ENCODE results near the gene MBD3. TPM values are rescaled to one million over a fixed set of nuclear protein-coding genes. Genes with fewer than 3 reads are reported as not detected.
A peak's percentile ranks its signal among the peaks of the same experiment; 100 is the strongest.

MBD3 gene
- total RNA-seq, 1 donor = 78.5 TPM

DNA sequence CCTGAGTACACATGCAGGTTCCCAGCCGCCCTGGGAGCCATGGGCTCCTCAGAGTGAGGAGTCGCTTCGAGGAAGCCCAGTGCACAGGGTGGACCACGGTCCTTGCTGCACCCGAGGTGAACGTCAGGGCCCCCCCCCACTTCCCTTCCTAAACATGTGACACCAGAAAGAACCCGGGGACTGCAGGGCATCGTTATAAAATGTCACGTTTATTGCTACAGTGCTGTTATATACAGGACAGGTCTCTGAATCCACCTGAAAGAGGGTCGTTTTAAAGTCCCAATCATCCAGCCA lies 16.4 kb upstream of the MBD3 start:
- Histone ChIP-seq H3K4me3 (ENCODE audit: insufficient read depth, low read length) (no peak overlapping the region), H2AFZ (ENCODE audit: low read length) (no peak overlapping the region)

DNA sequence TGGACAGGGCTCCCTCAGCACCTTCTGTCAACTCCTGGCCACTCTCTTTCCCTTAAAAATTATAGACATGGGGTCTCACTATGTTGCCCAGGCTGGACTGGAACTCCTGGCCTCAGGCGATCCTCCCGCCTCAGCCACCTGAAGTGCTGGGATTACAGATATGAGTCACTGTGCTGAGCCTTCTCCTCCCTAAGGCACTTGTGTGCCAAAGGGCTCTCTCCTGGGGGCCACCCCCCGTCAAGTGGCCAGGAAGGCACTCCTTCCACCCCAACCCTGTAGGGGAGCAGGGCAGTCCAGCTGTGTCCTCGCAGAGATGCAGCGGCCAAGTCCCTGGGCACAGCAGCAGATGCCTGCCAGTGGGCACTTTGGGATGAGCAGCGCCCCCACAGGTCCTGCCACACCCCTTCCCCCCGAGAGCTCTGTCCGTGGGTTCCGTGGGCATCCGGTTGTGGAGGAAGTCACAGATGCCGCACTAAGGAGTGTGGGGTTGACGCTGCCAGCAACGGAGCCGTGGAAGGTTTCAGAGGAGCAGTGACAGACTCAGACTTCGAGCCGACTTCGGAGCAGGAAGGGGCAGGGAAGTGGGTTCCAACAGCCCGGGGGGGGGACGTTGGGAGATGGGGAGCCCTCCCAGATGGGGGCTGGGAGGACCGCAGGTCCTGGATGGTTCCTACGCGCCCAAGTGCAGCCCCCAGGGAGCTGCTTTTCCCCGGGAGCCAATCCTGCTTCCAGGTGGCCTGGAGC lies 15.9 kb upstream of the MBD3 start:
- no peak overlapping the region for H3K27ac ChIP-seq (ENCODE audit: low read depth, low read length)
- H3K36me3 ChIP-seq (ENCODE audit: insufficient read depth, low read length) = peaks cover 22% of the 10 kb centered on the region
- no peaks in the 10 kb centered on the region for H3K27me3 ChIP-seq (ENCODE audit: insufficient read depth, low read length)
- peaks cover 15% of the 10 kb centered on the region for H3K4me1 ChIP-seq (ENCODE audit: insufficient read depth, low read length)
- TF ChIP-seq, protein P1, sequence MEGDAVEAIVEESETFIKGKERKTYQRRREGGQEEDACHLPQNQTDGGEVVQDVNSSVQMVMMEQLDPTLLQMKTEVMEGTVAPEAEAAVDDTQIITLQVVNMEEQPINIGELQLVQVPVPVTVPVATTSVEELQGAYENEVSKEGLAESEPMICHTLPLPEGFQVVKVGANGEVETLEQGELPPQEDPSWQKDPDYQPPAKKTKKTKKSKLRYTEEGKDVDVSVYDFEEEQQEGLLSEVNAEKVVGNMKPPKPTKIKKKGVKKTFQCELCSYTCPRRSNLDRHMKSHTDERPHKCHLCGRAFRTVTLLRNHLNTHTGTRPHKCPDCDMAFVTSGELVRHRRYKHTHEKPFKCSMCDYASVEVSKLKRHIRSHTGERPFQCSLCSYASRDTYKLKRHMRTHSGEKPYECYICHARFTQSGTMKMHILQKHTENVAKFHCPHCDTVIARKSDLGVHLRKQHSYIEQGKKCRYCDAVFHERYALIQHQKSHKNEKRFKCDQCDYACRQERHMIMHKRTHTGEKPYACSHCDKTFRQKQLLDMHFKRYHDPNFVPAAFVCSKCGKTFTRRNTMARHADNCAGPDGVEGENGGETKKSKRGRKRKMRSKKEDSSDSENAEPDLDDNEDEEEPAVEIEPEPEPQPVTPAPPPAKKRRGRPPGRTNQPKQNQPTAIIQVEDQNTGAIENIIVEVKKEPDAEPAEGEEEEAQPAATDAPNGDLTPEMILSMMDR (IDR thresholded peaks at IDR 0.05; ENCODE audit: extremely low read depth, low read depth, low read length) = no peak
- no peak overlapping the region for H3K4me3 ChIP-seq (ENCODE audit: insufficient read depth, low read length)
- no peak overlapping the region for H2AFZ ChIP-seq (ENCODE audit: low read length)
- H3K79me2 ChIP-seq (ENCODE audit: insufficient read depth, low read length) = peaks cover 17% of the 10 kb centered on the region
- no peak overlapping the region for H3K4me2 ChIP-seq (ENCODE audit: insufficient read depth, low read length)
- H3K9me3 ChIP-seq (ENCODE audit: low read depth, low read length) = no peaks in the 10 kb centered on the region
- DNase-seq (ENCODE audit: insufficient read length, low spot score, missing footprints) = no peak
- peaks cover 3% of the 10 kb centered on the region for H4K20me1 ChIP-seq (ENCODE audit: insufficient read depth, low read length)

More for the DNA sequence above, 16.4 kb upstream of the MBD3 start:
- no peak overlapping the region for H3K4me2 ChIP-seq (ENCODE audit: insufficient read depth, low read length)
- H3K27ac ChIP-seq (ENCODE audit: low read depth, low read length) = no peak overlapping the region
- peaks cover 12% of the 10 kb centered on the region for H3K79me2 ChIP-seq (ENCODE audit: insufficient read depth, low read length)
- H3K4me1 ChIP-seq (ENCODE audit: insufficient read depth, low read length) = peaks cover 14% of the 10 kb centered on the region
- H3K36me3 ChIP-seq (ENCODE audit: insufficient read depth, low read length) = peaks cover 27% of the 10 kb centered on the region
- H3K9me3 ChIP-seq (ENCODE audit: low read depth, low read length) = no peaks in the 10 kb centered on the region
- TF ChIP-seq, protein P1 (IDR thresholded peaks at IDR 0.05; ENCODE audit: extremely low read depth, low read depth, low read length) = no peak
- no peaks in the 10 kb centered on the region for H3K27me3 ChIP-seq (ENCODE audit: insufficient read depth, low read length)
- DNase-seq (ENCODE audit: insufficient read length, low spot score, missing footprints) = no peak
- H4K20me1 ChIP-seq (ENCODE audit: insufficient read depth, low read length) = no peaks in the 10 kb centered on the region

DNA sequence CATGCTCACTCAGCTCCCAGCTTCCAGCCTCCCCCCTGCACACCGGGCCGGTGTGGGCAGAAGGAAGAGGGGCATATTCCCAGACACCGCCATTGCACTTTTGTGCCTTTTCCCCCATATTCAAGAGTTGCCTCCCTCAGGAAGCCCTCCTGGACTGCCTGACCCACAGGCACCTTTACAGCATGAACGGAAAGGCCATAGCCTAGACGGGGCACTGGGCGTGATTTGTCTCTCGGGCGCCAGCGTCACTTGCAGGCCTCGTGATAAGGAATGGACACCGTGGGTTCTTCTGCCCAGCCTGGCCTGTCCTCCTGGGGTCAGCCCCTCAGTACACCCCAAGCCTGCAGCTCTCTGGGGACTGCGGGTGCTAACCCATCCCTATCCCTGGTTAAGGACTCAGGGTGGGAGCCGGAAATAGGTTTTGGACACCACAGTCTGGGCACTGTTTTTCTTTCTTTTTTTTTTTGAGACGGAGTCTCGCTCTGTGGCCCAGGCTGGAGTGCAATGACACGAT lies 13.5 kb upstream of the MBD3 start:
- Histone ChIP-seq H3K36me3 (ENCODE audit: insufficient read depth, low read length) (peaks cover 2% of the 10 kb centered on the region), H3K9me3 (ENCODE audit: low read depth, low read length) (no peaks in the 10 kb centered on the region), H3K79me2 (ENCODE audit: insufficient read depth, low read length) (peaks cover 40% of the 10 kb centered on the region), H4K20me1 (ENCODE audit: insufficient read depth, low read length) (peaks cover 19% of the 10 kb centered on the region), H3K4me3 (ENCODE audit: insufficient read depth, low read length) (peak overlapping the region; percentile 96), H3K4me2 (ENCODE audit: insufficient read depth, low read length) (peak overlapping the region; percentile 100), H3K4me1 (ENCODE audit: insufficient read depth, low read length) (peaks cover 15% of the 10 kb centered on the region), H3K27ac (ENCODE audit: low read depth, low read length) (peak overlapping the region; percentile 95), H2AFZ (ENCODE audit: low read length) (peak overlapping the region; percentile 98), H3K27me3 (ENCODE audit: insufficient read depth, low read length) (no peaks in the 10 kb centered on the region)
- TF ChIP-seq, protein P1 (IDR thresholded peaks at IDR 0.05; ENCODE audit: extremely low read depth, low read depth, low read length) = no peak
- DNase-seq (ENCODE audit: insufficient read length, low spot score, missing footprints) = peak; percentile 90

DNA sequence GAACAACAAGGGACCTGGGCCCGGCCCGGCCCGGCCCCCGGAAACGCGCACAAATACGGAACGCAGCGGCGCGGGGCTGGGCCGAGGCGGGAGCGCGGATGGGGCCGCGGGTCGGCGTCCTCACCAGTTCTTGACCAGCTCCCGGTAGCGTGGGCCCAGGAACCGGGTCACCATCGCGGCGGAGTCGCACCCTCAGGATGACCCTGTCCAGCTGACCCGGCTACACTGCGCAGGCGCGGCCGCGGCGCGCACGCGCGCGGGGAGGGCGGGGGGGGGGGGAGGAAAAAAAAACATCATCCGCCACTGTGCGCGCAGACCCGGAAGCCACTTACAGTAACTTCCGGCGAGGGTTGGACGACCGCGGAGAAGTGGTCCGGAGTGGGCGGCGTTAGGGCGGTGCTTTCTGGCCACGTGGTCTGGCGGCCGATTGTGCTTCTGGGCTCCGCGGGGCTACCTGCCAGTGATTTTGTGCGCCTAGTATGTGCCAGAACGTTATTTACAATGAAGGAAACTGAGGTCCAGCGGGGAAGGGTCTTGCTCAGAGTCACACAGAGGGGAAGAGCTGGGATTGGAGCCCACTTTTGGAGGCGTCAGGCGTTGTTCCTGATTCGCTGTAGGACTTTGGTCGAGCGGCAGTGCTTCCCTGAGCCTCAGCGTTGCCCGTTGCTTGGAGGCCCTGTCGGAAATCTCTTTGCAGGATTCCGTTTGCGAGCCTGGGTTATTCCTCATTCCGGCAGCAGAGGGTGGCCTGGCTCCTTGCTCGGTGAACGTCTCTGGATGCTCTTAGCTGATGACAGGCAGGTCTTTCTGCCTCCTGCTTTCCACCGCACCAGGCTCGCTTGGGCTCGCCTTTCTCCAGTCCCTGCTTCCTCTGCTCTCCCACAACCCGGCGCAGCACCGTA lies 12.8 kb upstream of the MBD3 start, which contains the start of gene UQCR11:
Gene UQCR11 (minus strand): TSS at position 227 of the 902 bp plus-strand sequence. CDS start 53 bp downstream, at position 174.
- TF ChIP-seq, protein P1 (IDR thresholded peaks at IDR 0.05; ENCODE audit: extremely low read depth, low read depth, low read length) = peak; percentile 68
- peak within 1 kb of the TSS; percentile 98 for H2AFZ ChIP-seq (ENCODE audit: low read length)
- peak; percentile 100 for DNase-seq (ENCODE audit: insufficient read length, low spot score, missing footprints)
- peaks cover 46% of the 10 kb centered on the region for H3K79me2 ChIP-seq (ENCODE audit: insufficient read depth, low read length)
- H4K20me1 ChIP-seq (ENCODE audit: insufficient read depth, low read length) = peaks cover 21% of the 10 kb centered on the region
- peak within 1 kb of the TSS; percentile 95 for H3K27ac ChIP-seq (ENCODE audit: low read depth, low read length)
- H3K9me3 ChIP-seq (ENCODE audit: low read depth, low read length) = no peaks in the 10 kb centered on the region
- H3K36me3 ChIP-seq (ENCODE audit: insufficient read depth, low read length) = no peaks in the 10 kb centered on the region
- H3K4me1 ChIP-seq (ENCODE audit: insufficient read depth, low read length) = peaks cover 15% of the 10 kb centered on the region
- peak within 1 kb of the TSS; percentile 100 for H3K4me2 ChIP-seq (ENCODE audit: insufficient read depth, low read length)
- H3K4me3 ChIP-seq (ENCODE audit: insufficient read depth, low read length) = peak within 1 kb of the TSS; percentile 96
- no peaks in the 10 kb centered on the region for H3K27me3 ChIP-seq (ENCODE audit: insufficient read depth, low read length)
